Fibroblast of the aortic adventitia (primary cell): Measurements from ENCODE around the gene PLP1. TPM values are rescaled to one million over a fixed set of nuclear protein-coding genes. Genes with fewer than 3 reads are reported as not detected.

Experiments
- DNase-seq: peaks from one replicate; pipeline ENCODE4 v3.0.0-alpha.2; 2010; ENCODE audit warnings: low read depth
- H3K4me3 ChIP-seq: 2 replicates; pipeline ENCODE4 v1.5.1; 2011; ENCODE audit warnings: low read depth, mild to moderate bottlenecking, control low read depth, low read length, moderate library complexity
- total RNA-seq: library from RNA; depleted of rRNA; stranded (reverse); fragments of >200 nt; gene quantifications from 2 replicates; pipeline ENCODE4 v1.2.3, GENCODE V29; 2012; ENCODE audit warnings: low replicate concordance
- TF ChIP-seq, protein P1 (sequence below): IDR thresholded peaks from 2 replicates; pipeline ENCODE4 v1.5.1; 2011; ENCODE audit warnings: mild to moderate bottlenecking, low read length, control low read depth, inconsistent platforms; ENCODE audit not compliant: insufficient read depth

PLP1 gene
- total RNA-seq, 1 donor, result not detected

DNA sequence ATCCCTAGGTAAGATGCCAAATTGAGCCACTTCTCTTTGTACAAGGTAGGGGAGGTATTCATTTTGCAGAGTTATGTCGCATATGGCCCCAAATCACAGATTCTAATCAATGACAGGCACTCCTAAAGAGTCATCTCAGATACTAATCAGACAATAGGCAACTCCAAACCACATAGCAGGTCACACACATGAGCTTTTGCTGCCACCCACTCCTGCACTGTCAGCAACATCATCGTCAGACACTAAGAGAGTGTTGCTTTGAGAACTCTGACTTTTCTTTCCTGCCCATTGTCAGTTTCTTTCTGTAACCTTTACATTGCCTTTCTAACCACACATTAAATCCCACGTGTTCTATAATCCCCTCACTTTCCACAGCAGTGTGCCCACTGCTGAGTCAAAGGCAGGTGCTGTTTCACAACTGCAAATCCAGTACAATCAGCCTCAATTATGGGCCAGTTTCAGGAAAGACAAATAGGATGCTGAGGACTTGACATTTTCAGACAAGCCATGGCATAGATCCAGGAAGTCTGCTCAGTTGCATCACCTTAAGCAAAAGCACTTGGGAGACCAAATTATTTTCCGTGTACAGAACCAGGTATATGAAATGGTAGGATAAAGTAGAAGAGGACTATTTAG is 42.4 kb upstream of the PLP1 start:
- no peak overlapping the region for H3K4me3 ChIP-seq
- TF ChIP-seq, protein P1, sequence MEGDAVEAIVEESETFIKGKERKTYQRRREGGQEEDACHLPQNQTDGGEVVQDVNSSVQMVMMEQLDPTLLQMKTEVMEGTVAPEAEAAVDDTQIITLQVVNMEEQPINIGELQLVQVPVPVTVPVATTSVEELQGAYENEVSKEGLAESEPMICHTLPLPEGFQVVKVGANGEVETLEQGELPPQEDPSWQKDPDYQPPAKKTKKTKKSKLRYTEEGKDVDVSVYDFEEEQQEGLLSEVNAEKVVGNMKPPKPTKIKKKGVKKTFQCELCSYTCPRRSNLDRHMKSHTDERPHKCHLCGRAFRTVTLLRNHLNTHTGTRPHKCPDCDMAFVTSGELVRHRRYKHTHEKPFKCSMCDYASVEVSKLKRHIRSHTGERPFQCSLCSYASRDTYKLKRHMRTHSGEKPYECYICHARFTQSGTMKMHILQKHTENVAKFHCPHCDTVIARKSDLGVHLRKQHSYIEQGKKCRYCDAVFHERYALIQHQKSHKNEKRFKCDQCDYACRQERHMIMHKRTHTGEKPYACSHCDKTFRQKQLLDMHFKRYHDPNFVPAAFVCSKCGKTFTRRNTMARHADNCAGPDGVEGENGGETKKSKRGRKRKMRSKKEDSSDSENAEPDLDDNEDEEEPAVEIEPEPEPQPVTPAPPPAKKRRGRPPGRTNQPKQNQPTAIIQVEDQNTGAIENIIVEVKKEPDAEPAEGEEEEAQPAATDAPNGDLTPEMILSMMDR, result no peak
- peak; percentile 26 for DNase-seq

DNA sequence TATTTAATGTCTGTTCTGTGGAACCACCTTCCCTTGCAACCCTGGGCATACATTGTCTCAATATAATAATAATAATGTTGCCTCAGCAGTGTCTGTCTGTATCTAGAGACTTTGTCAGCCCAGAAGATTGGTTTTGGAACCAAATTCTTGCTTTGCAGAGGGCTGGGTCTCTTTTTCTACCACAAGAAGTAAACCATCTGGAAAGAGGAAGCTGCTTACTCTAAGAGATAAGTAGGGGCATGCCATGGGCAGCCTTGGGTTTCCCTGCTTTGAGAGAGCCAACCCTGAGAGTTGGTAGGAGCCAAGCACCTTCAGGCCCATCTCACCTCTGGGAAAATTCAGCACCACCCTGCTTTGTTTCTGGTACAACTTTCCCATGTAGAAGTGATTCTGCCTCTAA is 38.9 kb upstream of the PLP1 start:
- DNase-seq, result no peak
- TF ChIP-seq, protein P1, result no peak
- no peak overlapping the region for H3K4me3 ChIP-seq

DNA sequence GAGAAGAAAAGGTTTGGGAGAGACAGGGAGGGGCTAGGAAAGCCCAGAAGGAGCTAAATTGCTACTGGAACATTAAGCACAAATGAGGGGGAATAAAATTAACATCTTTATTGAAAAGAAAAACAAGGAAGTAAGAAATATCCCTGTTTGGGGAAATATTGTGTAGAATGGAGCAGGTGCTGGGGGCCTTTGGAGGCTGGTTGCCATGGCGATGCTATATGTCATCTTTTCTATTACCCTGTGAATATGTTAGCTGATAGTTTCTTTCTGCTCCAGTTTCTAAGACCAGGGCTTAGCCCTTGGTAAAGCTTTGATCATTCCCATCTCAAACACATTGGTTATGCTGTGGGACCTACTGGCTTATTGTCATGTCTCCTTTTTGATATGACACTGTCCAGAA is 37.2 kb upstream of the PLP1 start:
- no peak overlapping the region for H3K4me3 ChIP-seq
- TF ChIP-seq, protein P1, result no peak
- DNase-seq, result no peak

DNA sequence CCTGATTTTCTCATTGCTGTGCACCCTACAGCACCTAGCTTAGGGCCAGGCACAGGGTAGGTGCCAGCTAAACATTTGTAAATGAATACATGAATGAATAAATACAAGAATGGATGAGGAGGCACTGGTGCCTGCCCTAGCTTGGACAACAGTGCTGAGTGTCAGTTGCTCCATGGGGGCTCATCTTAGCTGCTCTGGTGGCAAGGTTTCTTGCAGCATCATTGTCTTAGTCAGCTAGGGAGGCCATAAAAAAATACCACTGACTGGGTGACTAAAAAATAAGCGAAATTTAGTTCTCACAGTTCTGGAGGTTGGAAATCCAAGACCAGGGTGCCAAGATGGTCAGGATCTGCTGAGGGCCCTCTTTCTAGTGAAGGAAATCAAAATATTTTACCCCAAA is 34.8 kb upstream of the PLP1 start:
- no peak for DNase-seq
- H3K4me3 ChIP-seq, result no peak overlapping the region
- TF ChIP-seq, protein P1, result no peak

DNA sequence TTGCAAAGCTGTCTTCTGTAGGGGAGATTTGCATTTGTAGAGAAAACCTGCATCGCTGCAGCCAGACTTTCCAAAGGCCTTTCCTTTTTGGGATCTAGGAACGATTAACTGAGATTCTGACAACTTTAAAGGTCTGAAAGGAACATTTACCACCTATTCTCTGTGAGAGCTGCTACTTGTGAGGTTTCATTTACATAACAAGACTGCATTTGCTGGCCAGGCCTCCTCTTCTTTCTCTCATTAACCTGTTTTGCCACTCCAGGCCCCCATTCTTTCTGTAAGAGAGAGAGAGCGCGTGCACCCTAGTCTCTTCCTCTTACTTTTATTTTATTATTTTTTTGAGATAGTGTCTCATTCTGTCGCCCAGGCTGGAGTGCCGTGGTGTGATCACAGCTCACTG is 34.3 kb upstream of the PLP1 start:
- TF ChIP-seq, protein P1, result no peak
- no peak overlapping the region for H3K4me3 ChIP-seq
- no peak for DNase-seq

DNA sequence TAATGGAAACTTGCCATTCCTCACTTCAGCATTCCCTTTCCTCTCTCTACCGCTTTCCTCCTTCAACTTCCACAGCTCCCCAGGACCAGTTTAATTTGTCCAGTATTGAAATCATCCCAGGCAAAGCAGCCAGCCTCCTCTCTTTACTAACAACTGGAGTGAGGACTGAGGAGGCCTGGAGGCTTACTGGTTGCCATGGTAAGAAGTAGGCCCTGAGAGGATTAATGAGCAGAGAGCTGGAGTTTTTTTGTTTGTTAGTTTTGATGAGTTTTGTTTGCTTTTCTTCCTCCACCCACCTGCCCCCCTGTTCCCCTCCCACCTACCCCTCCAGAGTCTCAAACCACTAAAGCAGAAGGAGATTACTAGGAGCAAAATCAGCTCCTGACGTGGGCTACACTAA is 29.5 kb upstream of the PLP1 start:
- TF ChIP-seq, protein P1, result no peak
- DNase-seq, result no peak
- no peak overlapping the region for H3K4me3 ChIP-seq

DNA sequence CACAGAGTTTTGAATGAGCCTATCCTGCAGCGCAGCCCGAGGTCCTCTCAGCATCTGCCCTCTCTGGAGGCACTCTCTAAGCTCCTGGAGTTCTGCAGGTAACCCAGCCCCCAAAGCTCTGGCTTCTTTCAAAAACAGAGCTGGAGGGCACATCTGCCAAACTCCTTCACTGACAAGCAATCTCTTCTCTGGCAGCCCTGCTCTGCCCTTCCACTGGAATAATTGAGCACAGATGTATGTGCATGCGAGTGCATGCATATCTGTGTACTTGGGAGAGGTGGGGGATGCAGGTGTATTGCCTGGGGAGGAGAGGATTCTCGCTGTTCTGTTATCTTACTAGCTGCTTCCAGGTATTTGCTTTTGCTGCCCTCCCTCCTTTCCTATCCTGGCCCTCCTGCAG is 22.2 kb upstream of the PLP1 start:
- TF ChIP-seq, protein P1, result no peak
- DNase-seq, result no peak
- no peak overlapping the region for H3K4me3 ChIP-seq
